GM19397 (cell line): ENCODE data around the gene RAB26.
"Not testable (repeated sequence)": the region's sequence is repeated elsewhere in the genome, so short reads cannot be mapped to it uniquely, and the experiment has no call there.

ENCODE experiments used
- ATAC-seq: cut with Tn5 transposase; IDR thresholded peaks from one replicate; pipeline ENCODE4 v1.9.1; 2021; ENCODE audit warnings: mild to moderate bottlenecking, moderate library complexity; ENCODE audit not compliant: unreplicated experiment

Gene RAB26

DNA sequence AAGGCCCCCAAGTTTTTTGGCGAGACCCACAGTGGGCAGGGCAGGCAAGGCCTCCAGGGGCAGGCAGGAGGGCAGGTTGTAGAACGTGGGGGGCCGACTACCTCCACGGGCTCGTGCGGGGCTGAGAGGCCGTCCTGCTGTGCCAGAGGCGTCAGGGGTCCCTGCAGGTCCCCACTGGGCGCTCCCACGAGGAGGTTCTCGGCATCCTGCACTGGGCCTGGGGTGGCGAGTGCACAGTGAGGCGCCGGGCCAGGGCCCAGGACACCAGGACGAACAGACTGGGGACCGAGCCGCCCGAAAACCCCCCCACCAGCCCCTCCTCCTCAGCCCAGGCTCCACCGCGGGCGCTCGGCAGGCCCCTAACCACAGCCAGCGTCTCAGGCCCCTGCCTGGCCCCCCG, 32.0 kb upstream of the RAB26 start:
- ATAC-seq = not testable (repeated sequence)

DNA sequence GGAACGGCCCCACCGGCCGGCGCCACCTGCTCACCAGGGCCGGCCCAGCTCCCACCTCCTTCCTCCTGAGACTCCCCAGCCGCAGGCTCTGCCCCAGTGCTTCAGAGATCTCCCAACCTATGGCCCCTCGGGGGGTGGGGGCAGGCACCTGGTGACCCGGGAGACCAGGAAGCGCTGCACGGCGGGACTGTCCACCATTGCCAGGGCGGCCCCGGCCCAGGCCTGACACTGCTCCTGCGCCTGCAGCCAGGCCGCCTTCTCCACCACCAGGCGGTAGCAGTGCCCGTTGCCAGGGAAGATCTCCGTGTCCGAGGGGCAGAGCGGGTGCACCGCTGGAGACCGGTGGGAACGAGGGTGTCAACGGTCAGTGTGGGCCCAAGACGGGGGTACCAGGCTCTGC, 31.1 kb upstream of the RAB26 start:
- not testable (repeated sequence) for ATAC-seq

DNA sequence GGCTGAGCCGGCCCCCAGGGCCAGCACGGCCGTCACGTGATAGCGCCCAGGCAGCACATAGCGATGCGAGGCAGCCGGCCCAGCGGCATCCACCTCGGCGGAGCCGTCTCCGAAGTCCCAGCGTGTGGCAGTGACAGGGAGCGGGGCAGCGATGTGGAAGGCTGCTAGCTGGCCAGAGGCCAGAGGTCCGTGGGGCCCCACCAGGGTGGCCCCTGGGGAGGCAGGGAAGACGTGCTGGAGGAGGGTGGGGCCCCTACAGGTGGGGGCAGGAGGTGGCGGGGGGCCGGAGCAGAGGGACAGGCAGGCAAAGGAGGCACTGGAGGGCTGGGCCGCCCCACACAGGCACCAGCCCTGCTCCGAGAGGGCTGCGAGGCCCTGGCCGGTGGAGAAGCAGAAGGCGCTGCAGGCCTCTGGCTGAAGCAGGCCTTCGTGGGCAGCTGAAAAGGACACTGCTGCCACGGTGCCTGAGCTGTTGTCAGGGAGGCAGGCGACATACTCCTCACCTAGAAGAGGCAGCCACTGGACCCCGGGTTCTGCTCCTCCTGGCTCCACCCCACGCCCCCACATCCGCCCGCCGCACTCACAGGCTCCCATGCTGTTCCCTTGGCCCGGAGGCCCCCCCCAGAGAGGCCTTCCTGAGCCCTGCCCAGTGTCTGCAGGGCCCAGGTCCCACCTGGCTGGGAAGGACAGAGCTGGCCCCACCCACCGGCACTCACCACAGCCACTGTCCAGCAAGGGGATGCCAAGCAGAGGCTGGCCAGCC, 30.3 kb upstream of the RAB26 start:
- not testable (repeated sequence) for ATAC-seq

DNA sequence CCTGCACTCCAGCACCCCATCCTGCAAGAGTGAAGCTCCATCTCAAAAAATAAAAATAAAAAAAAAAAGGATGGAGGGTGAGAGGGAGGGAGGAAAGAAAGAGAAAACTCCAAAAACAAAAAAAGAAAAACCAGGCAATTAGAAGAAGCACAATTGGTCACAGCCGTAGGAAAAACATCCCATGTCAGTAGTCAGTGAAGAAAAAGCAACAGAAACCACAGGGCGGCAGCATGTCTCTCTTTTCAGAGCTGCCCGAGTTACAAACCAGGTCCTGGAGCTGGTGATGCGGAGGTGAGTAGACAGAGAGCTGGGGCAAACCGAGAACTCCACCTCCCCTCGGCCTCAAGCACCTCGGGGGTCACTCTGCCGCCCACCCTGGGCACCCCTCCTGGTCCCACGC, 27.1 kb upstream of the RAB26 start:
- not testable (repeated sequence) for ATAC-seq

DNA sequence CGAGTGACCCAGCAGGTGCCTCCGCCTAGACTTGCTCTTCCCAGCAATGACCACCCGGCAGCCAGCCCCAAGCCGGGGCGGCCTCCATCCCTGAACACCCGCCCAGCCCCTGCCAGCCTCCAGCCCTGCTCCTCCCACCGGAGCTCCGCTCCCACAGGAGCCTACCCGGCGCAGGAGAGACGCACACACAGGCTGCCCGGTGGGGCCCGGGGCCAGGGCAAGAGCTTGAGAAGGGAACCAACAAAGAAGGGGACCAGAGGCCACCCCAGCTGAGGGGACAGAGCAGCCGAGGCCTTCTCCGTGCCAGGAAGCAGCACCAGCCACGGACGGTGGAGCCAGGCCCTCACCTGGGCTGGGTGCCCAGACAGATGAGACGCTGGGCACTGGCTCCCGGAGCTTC, 26.6 kb upstream of the RAB26 start:
- no peak for ATAC-seq

DNA sequence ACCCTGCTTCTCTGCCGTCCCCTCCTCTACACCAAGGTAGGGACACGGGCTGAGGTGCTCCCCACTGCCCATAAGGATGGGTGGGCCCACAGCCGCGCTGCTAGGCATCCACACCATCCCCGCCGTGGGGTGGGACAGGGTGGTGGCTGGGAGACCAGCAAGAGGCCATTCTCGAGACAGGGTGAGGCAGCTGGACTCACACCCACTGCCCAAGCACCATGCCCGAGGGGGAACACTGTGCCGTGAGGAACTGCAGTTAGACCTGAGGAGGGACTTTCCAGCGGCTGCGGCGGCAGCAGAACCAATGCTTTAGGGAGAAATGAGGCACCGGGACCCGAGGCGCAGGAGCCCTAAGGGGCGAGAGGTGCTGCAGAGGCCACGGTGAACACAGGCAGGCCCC, 26.0 kb upstream of the RAB26 start:
- no peak for ATAC-seq

DNA sequence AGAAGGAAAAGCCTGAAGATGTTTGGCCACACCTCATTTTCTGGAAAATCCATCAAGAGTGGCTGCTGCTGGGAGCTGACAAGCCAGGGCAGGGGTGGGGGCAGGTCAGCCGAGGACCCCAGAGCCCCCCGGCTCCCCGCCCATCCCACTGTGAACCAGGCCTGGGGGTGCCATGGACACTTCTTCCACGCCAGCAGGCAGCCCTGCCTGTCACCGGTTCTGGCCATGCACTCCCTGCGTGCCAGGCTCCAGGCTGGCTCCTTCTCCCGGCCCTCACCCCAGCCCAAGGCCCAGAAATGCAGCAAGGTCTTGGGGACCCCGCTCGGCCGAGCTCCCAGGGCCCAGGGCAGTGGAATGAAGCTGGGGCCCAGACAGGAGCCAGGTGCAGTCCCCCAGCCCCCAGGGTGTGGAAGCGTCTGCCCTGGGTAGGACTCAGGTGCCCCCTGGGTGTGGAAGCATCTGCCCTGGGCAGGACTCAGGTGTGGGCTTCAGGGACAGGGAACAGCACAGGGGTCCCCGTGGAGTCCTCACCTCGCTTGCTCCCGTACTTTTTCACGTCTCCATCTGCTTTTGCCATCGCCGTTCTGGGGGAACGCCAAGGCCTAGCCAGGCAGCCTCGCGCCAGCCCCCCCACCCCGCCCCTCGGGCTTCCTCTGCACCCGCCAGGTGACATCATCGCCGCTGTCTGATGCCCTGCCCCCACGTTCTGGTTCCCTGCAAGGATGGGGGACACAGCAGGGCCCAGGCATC, 25.3 kb upstream of the RAB26 start:
- ATAC-seq = not testable (repeated sequence)

DNA sequence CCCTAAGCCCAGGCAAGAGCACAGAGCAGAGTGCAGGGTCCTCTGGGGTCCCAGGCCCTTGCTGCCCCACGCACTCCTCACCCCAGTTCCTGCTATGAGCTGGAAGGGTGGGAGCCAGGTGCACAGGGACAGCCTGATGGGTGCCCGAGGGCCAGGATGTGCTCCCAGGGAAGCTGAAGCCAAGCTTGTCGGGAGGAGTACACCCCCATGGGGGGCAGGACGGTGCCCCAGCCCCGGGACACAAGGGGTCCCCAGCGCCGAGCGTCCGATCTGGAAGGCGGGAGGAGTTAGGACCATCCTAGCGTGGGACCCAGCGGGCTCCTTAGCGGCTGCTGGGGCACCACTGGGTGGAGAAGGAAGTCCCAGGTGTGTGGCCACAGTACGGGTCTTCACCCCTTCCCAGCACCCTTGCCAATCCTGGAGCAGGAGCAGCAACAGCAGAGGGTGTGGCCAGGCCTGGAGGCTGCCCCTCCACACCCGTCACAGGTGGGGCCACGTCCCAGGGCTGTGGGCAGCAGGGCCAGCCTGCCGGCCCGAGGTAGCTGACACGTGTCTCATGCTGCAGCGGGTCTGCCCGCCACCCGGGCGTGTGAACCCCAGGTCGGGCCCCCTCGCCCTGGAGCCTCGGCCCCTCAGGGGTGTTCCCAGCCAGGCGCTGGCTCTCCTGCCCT, 24.6 kb upstream of the RAB26 start:
- not testable (repeated sequence) for ATAC-seq

DNA sequence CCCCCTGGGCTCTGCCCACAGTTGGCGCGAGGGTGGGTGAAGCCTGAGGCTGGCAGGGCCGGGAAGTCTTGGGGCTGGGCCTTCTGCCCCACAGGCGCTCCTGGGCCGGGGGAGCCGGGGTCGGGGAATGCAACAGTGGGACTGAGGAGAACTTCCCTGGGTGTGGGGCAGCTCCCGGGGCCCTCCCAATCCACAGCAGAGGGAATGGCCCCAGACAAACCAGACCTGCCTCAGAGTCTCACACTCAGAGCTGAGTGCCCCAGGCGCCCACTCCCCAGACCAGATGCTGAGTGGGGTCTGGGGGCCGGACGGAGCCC, 24.1 kb upstream of the RAB26 start:
- not testable (repeated sequence) for ATAC-seq

DNA sequence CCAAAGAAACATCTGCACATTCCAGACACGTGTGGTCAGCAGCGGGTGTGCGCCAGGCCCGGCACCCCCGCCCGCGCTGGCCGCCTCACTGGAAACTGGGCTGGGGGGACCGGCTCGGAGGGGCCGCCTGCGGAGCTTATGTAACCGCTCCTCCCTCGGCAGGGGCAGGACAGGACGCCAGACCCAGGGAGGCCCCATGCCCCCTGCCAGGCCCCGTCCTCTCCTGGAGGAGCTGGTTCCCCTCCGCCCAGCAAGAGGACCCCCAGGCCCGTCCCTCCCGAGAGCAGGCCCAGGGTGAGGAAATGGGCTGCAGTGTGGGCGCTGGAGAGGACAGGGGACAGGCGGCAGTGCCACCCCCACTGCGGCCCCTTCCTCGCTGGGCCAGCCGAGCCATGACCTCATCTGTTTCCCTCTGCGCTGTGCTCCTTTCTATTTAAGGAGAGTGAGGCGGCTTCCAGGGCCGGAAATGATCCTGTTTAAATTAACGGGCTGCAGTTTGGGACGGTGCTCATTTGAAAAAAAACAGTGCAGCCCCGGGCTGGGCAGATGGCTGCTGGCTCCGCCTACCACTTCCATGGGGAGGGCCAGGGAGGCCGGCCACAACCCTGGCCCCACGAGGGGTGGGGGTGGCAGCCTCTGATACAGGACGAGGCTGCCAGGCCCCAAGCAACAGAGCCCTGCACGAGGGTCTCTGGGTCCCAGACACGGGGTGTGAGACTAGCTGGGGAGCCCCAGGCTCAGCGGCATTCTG, 23.6 kb upstream of the RAB26 start:
- ATAC-seq = not testable (repeated sequence)

DNA sequence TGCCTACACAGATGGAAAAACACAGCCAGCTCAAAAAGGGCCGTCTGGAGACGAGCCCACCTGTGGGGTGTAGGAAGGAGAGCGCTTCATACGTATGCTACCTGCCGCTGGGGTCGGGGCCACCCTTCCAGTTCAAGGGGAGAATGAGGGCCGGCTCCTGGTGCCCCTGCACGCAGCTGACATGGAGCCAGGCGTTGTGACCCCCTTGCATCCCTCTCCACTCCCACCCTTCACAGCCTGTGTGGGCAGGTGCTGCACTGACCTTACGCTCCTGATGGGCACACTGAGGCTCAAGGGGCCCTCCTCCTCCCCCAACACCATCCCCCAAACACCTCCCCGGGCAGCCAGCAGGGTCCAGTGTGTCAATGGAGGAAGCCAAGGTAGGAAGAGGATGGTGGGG, 22.8 kb upstream of the RAB26 start:
- ATAC-seq = not testable (repeated sequence)

DNA sequence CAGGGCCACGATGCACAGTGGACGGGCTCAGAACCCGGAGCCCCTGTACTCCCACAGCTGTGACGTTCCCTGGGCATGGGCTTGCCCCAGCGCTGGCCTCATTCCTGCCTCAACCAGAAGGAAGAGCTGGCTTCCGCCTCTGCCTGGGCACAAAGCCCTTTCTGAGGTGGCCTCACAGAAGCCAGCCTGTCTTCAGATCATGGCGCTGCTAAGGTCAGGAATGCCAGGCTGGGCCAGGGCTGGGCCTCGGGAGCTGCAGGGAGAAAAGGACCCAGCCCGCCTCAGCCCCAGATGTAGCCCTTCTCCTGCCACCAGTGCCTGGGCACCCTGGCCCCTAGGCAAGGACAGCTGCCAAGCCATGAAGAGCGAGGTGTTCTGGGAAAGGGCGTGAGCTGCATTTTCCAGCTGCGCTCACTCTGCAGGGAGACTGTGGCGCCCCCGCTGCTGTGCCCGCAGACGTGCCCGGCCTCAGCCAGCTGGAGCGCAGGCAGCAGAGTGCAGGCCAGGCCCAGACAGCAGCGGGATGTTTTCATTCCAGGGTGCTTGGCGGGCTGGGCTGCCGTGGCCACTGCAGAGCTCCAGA, 22.2 kb upstream of the RAB26 start:
- ATAC-seq = not testable (repeated sequence)

DNA sequence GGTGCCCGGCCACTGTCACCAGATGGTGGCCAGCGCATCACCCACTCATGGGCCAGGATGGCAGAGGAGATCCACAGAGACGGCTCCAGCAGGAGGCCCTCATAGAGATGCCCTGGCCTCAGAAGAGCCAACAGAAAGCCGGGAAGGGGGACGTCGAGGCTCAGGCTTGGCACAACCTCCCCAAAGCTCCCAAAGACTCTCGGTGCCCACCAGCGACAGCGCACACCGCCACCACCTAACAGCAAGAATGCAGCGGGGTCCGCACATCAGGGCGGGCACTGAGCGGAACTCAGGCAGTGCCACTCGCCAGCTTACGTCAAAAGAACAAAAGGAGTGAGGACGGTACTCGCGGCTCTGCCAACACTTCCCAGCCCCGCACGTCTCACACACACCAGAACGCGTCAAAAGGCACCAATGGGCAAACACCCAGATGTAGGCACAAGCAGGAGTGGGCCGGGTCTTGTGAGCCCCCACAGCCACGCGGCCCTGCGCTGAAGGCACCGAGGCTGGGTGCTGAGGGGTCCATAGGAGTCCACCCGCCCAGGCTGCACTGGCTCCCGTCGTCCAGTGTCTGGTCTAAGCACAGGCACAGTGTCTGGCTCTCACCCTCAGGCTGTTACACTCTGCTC, 21.4 kb upstream of the RAB26 start:
- not testable (repeated sequence) for ATAC-seq

DNA sequence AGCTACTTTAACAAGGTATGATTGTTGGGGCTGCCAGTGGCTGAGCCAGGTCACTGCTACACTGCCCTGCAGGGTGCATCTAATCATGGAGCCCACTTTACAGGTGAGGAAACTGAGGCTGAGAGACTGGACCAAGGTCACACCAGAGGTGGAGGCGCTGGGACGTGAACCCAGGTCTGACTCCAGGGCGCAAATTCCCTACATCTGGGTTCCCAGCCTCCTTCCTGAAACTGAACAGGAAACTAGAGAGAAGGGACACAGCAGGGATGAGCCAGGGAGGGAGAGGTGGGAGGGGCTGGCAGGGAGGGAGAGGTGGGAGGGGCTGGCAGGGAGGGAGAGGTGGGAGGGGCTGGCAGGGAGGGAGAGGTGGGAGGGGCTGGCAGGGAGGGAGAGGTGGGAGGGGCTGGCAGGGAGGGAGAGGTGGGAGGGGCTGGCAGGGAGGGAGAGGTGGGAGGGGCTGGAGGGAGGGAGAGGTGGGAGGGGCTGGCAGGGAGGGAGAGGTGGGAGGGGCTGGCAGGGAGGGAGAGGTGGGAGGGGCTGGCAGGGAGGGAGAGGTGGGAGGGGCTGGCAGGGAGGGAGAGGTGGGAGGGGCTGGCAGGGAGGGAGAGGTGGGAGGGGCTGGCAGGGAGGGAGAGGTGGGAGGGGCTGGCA, 20.7 kb upstream of the RAB26 start:
- ATAC-seq = not testable (repeated sequence)

DNA sequence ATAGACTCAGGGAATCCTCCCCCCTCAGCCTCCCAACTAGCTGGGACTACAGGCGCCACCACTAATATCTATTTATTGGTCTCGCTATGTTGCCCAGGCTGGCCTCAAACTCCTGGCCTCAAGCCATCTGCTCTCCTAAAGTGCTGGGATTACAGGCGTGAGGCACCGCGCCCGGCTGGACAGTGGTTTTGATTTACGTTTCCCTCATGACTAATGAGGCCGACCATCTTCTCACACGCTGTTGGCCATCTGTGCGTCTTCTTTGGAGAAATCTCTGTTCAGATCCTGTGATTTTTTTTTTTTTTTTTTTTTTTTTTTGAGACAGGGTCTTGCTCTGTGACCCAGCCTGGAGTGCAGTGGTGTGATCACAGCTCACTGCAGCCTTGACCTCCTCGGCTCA, 19.2 kb upstream of the RAB26 start:
- not testable (repeated sequence) for ATAC-seq

DNA sequence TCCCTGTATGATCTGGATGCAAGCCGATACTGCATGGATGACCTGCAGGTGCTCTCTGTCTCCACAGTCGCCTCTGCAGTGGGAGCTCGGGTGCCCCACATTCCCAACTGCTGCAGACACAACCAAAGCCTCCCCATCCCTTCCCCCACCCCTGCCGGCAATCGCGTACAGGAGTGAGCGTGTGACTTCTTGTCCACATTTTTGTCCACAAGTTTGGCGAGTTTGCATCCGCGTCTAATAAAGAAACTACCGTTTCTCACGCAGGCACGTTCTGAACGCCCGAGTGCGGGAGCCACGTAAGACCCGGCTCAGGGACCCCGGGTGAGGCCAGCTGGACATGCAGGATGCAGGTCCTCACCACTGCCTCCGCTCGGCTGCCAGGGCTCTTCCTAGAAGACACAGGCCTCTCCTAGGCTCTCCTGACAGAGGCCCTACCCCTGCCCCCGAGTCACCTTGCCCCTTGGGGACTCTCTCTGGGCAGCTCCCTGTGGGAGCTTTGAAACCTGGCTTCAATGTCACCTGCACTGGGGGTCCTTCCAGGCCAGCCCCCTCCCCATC, 18.5 kb upstream of the RAB26 start:
- ATAC-seq = not testable (repeated sequence)

DNA sequence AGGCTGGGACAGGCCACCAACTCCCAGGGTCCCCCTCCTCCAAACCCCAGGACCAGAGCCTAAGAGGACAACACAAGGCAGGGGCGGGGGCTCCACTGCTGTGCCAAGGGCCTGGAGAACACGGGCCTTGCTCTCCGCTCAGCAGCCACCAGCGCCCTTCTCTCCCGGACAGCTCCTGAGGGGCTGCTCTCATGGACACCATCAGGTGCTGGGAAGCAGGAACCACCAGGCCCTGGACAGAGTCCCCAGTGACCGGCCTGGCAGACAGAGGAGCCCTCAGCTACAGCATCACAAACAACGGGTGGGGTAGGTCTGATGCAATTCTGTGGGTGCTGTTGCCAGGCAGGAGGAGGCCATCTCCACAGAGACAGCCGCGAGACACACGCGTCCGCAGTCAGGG, 14.6 kb upstream of the RAB26 start:
- ATAC-seq = not testable (repeated sequence)

DNA sequence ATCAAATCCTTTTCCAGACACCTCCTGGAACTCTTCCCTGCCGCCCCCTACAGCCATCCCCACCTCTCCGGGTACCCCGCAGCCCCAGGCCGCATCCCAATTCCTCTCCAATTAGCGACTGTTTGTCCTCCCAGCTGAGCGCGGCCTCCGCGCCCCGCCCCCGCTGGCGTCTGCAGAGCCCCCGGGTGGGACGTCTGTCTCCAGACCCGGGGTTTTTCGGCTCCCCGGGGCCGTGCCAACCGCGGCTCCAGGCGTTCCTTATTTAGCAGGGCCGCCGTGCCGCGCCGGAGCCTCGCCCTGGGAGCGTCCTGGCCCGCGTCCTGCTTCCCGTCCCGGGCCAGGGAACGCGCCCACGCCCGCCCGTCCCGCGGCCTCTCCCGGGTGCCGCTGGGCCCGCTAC, 13.4 kb upstream of the RAB26 start:
- not testable (repeated sequence) for ATAC-seq

DNA sequence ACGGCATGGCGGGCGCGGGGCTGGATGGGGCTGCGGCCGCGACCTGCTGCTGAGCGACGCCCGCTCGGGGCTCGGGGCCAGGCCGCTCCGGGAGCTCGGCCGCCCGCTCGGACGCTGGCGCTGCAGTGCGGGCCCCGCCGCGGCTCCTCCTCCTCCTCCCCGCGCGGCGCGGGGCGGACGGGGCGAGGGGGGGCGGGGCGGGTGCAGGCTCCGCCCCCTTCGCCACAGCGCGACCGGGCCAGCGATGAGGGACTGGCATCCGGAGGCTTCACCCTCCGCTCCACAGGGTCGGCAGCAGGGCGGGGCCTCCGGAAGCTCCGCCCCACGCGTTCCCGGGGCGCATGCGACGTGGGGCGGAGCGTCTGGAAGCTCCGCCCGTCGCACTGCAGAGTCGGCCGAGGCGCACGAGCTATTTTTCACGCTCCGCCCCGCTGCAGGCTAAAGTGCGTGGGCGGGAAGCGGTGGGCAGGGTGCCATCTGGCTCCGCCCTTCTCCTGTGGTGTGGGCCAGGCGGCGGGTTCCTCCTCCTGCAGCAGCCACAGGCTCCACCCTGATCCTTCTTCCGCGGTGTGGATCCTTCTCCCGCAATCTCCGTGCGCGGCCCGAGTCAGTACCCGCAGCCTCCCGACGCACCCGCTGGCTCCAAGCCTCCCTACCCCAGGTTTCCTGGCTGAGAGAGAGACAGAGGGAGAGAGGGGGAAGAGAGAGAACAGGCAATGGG, 12.5 kb upstream of the RAB26 start, which contains the start of gene PKD1:
PKD1 (minus strand) TSS at position 129 of the 721 bp plus-strand sequence. CDS start 209 bp downstream, outside the sequence.
- not testable (repeated sequence) for ATAC-seq
